GM23338 (cell line): ENCODE data around the gene AEBP2. TPM values are rescaled to one million over a fixed set of nuclear protein-coding genes. Genes with fewer than 3 reads are reported as not detected.

ENCODE experiments used
- ATAC-seq: fragments of 200-7000 bp; cut with Tn5 transposase; 3 replicates; pipeline ENCODE4 v1.9.1; 2020
- DNase-seq: peaks from one replicate; pipeline ENCODE4 v3.0.0-alpha.2; 2015; ENCODE audit warnings: low spot score
- H2AFZ ChIP-seq: fragments of 200-600 bp; sonication (generic); 2 replicates; pipeline ENCODE4 v1.8.0; 2016; ENCODE audit warnings: antibody characterized with exemption, mild to moderate bottlenecking, moderate library complexity
- H3F3A ChIP-seq: fragments of 200-600 bp; sonication (generic); replicated peaks from 2 replicates; pipeline ENCODE4 v1.8.0; 2017; ENCODE audit warnings: antibody characterized with exemption, mixed run types, low read depth
- H3K27ac ChIP-seq: fragments of 200-600 bp; sonication (generic); 2 replicates; pipeline ENCODE4 v1.6.1; 2016; ENCODE audit warnings: low read depth
- H3K27me3 ChIP-seq: fragments of 200-600 bp; sonication (generic); 2 replicates; pipeline ENCODE4 v1.8.0; 2016; ENCODE audit warnings: mild to moderate bottlenecking, mixed run types, moderate library complexity; ENCODE audit not compliant: insufficient read depth
- H3K36me3 ChIP-seq: fragments of 200-600 bp; sonication (generic); 2 replicates; pipeline ENCODE4 v1.8.0; 2016; ENCODE audit warnings: mild to moderate bottlenecking; ENCODE audit not compliant: insufficient read depth
- H3K4me1 ChIP-seq: fragments of 200-600 bp; sonication (generic); 2 replicates; pipeline ENCODE4 v1.8.0; 2016; ENCODE audit warnings: mild to moderate bottlenecking, moderate library complexity; ENCODE audit not compliant: insufficient read depth
- H3K4me2 ChIP-seq: fragments of 200-600 bp; sonication (generic); 2 replicates; pipeline ENCODE4 v1.7.1; 2017; ENCODE audit warnings: mixed run types
- H3K4me3 ChIP-seq: fragments of 200-600 bp; sonication (generic); 2 replicates; pipeline ENCODE4 v1.6.1; 2016; ENCODE audit warnings: mixed run types
- H3K79me2 ChIP-seq: fragments of 200-600 bp; sonication (generic); replicated peaks from 2 replicates; pipeline ENCODE4 v1.8.0; 2017; ENCODE audit warnings: mild to moderate bottlenecking; ENCODE audit not compliant: insufficient read depth
- H3K9me2 ChIP-seq: fragments of 200-600 bp; sonication (generic); 2 replicates; pipeline ENCODE4 v1.8.0; 2017; ENCODE audit not compliant: insufficient read depth
- H4K20me1 ChIP-seq: fragments of 200-600 bp; sonication (generic); replicated peaks from 2 replicates; pipeline ENCODE4 v1.8.0; 2017; ENCODE audit warnings: mild to moderate bottlenecking; ENCODE audit not compliant: insufficient read depth
- H3K27ac Mint-ChIP-seq: 2 replicates; pipeline ENCODE4 v1.8.0; 2020; ENCODE audit warnings: inconsistent platforms, mild to moderate bottlenecking, moderate library complexity, mixed read lengths
- H3K27me3 Mint-ChIP-seq: 3 replicates; pipeline ENCODE4 v1.8.0; 2022; ENCODE audit warnings: low read depth, mild to moderate bottlenecking, moderate library complexity, mixed read lengths, inconsistent platforms; ENCODE audit not compliant: insufficient read depth, poor library complexity
- H3K36me3 Mint-ChIP-seq: 3 replicates; pipeline ENCODE4 v1.8.0; 2021; ENCODE audit warnings: low read depth, mild to moderate bottlenecking, inconsistent platforms, moderate library complexity, mixed read lengths
- H3K4me1 Mint-ChIP-seq: 3 replicates; pipeline ENCODE4 v1.8.0; 2020; ENCODE audit warnings: mild to moderate bottlenecking, inconsistent platforms, mixed read lengths
- H3K4me3 Mint-ChIP-seq: 3 replicates; pipeline ENCODE4 v1.8.0; 2021; ENCODE audit warnings: moderate library complexity, mild to moderate bottlenecking, inconsistent platforms, mixed read lengths
- H3K9me3 Mint-ChIP-seq: 3 replicates; pipeline ENCODE4 v1.8.0; 2020; ENCODE audit warnings: moderate library complexity, mild to moderate bottlenecking, inconsistent platforms, mixed read lengths
- CREB1 ChIP-seq: fragments of 250-450 bp; sonication (Bioruptor Pico); IDR thresholded peaks from 2 replicates; pipeline ENCODE4 v1.5.0; 2020; ENCODE audit warnings: low read depth, mild to moderate bottlenecking, moderate library complexity
- CTCF ChIP-seq, 2 experiments: fragments of 200-600 bp in 1 of 2; sonication (generic) in 1 of 2; conservative IDR thresholded peaks; 2 replicates each; pipeline versions ENCODE4 v1.5.1 to v1.6.1; 2016 to 2017; ENCODE audit warnings: antibody characterized with exemption in 2 of 2, low read depth in 2 of 2, mild to moderate bottlenecking in 2 of 2, moderate library complexity in 1 of 2
- ETS1 ChIP-seq: IDR thresholded peaks from 2 replicates; pipeline ENCODE4 v1.6.1; 2016; ENCODE audit warnings: antibody characterized with exemption
- EZH2 ChIP-seq: fragments of 200-600 bp; sonication (generic); IDR thresholded peaks from one replicate; pipeline ENCODE4 v1.8.0; 2017; ENCODE audit warnings: antibody characterized with exemption, mild to moderate bottlenecking, low read depth; ENCODE audit not compliant: unreplicated experiment
- EZH2phosphoT487 ChIP-seq: fragments of 200-600 bp; sonication (generic); IDR thresholded peaks from one replicate; pipeline ENCODE4 v1.8.1; 2018; ENCODE audit warnings: antibody characterized with exemption; ENCODE audit not compliant: unreplicated experiment
- JUNB ChIP-seq: IDR thresholded peaks from one replicate; pipeline ENCODE4 v1.6.1; 2016; ENCODE audit warnings: antibody characterized with exemption; ENCODE audit not compliant: unreplicated experiment
- NANOG ChIP-seq: IDR thresholded peaks from 2 replicates; pipeline ENCODE4 v1.6.1; 2016; ENCODE audit warnings: antibody characterized with exemption, borderline replicate concordance
- POLR2AphosphoS5 ChIP-seq: IDR thresholded peaks from 2 replicates; pipeline ENCODE4 v1.6.1; 2016; ENCODE audit warnings: antibody characterized with exemption, low read depth
- REST ChIP-seq: IDR thresholded peaks from one replicate; pipeline ENCODE4 v1.6.1; 2018; ENCODE audit warnings: antibody characterized with exemption; ENCODE audit not compliant: unreplicated experiment
- STAT1 ChIP-seq: IDR thresholded peaks from one replicate; pipeline ENCODE4 v1.6.1; 2016; ENCODE audit warnings: antibody characterized with exemption; ENCODE audit not compliant: unreplicated experiment
- ZNF114 ChIP-seq: fragments of 250-450 bp; sonication (Bioruptor Pico); IDR thresholded peaks from 2 replicates; pipeline ENCODE4 v1.5.0; 2020; ENCODE audit warnings: mild to moderate bottlenecking, moderate library complexity
- ZNF331 ChIP-seq: fragments of 250-450 bp; sonication (Bioruptor Pico); IDR thresholded peaks from 2 replicates; pipeline ENCODE4 v1.5.0; 2020; ENCODE audit warnings: low read depth, mild to moderate bottlenecking, moderate library complexity
- polyA plus RNA-seq: library from polyadenylated mRNA; unstranded; fragments of >200 nt; fragmentation: Nextera tagmentation; extraction: Ambion mirVana; gene quantifications from 2 replicates; pipeline ENCODE4 v1.2.1, GENCODE V29; 2016
- total RNA-seq: library from RNA; depleted of rRNA; stranded (reverse); fragments of >200 nt; shearing (Covaris generic); gene quantifications from 2 replicates; pipeline ENCODE4 v1.2.3, GENCODE V29; 2014

Gene AEBP2
- total and polyA plus RNA-seq, 2 experiments from 2014 or later = 39.3 to 48.1 TPM

- no peak for TF ChIP-seq ETS1
- no peak for TF ChIP-seq REST
- no peak for TF ChIP-seq NANOG
- no peak for TF ChIP-seq EZH2phosphoT487
Measured at GRCh38 chr12:19465711-19466110, 26.4 kb downstream of the AEBP2 start (continued).

- ATAC-seq (no peak), DNase-seq (no peak)
- Histone ChIP-seq H2AFZ (no peak overlapping the region), H3K27me3 (no peaks in the 10 kb centered on the region), H3K27ac (no peak overlapping the region), H3K79me2 (peaks cover 100% of the 10 kb centered on the region), H3K4me2 (no peak overlapping the region), H3K9me2 (no peaks in the 10 kb centered on the region), H3K4me1 (peaks cover 6% of the 10 kb centered on the region; the same call in 1 of the 2 replicates), H3F3A (no peaks in the 10 kb centered on the region), H3K4me3 (no peak overlapping the region), H3K36me3 (peaks cover 28% of the 10 kb centered on the region; the same call in 1 of the 2 replicates), H4K20me1 (peaks cover 62% of the 10 kb centered on the region)
- no peaks in the 10 kb centered on the region for H3K27me3 Mint-ChIP-seq
- no peak overlapping the region for H3K4me3 Mint-ChIP-seq
- no peak overlapping the region for H3K27ac Mint-ChIP-seq
- peaks cover 87% of the 10 kb centered on the region for H3K36me3 Mint-ChIP-seq
- no peaks in the 10 kb centered on the region for H3K9me3 Mint-ChIP-seq
- peaks cover 12% of the 10 kb centered on the region; the same call in 2 of the 3 replicates for H3K4me1 Mint-ChIP-seq
- TF ChIP-seq ZNF331 (CRISPR knock-in tag) (no peak), STAT1 (no peak), ZNF114 (CRISPR knock-in tag) (no peak), ETS1 (no peak), JUNB (no peak), EZH2 (no peak), REST (no peak), EZH2phosphoT487 (no peak), CREB1 (no peak), NANOG (no peak), POLR2AphosphoS5 (no peak), CTCF (conservative IDR thresholded peaks at IDR 0.05; ENCODE audit: low read depth in 2 of 2) (no peak)
Measured at GRCh38 chr12:19474147-19474546, 34.9 kb downstream of the AEBP2 start.
